Neuronal stem cell (in vitro differentiated cells): Measurements from ENCODE around the gene HYKK.

Experiments used
- DNase-seq: peaks from one replicate; pipeline ENCODE4 v3.0.0-alpha.2; 2013; ENCODE audit warnings: low spot score
- H2AFZ ChIP-seq: one replicate; pipeline ENCODE4 v1.6.1; 2013; ENCODE audit warnings: mild to moderate bottlenecking, low read length, inconsistent platforms
- H2AK5ac ChIP-seq: 2 replicates; pipeline ENCODE4 v1.6.1; 2013; ENCODE audit warnings: low read depth, mild to moderate bottlenecking, inconsistent platforms, low read length, moderate library complexity, mixed read lengths
- H2BK120ac ChIP-seq: 2 replicates; pipeline ENCODE4 v1.6.1; 2013; ENCODE audit warnings: low read depth, mild to moderate bottlenecking, inconsistent platforms, low read length, moderate library complexity, mixed read lengths
- H2BK12ac ChIP-seq: one replicate; pipeline ENCODE4 v1.6.1; 2013; ENCODE audit warnings: low read length, inconsistent platforms
- H2BK15ac ChIP-seq: 2 replicates; pipeline ENCODE4 v1.6.1; 2013; ENCODE audit warnings: mild to moderate bottlenecking, low read length, inconsistent platforms, mixed read lengths
- H2BK5ac ChIP-seq: one replicate; pipeline ENCODE4 v1.6.1; 2013; ENCODE audit warnings: inconsistent platforms, mild to moderate bottlenecking, low read length, moderate library complexity
- H3K14ac ChIP-seq: one replicate; pipeline ENCODE4 v1.6.1; 2013; ENCODE audit warnings: low read length, inconsistent platforms
- H3K18ac ChIP-seq: 2 replicates; pipeline ENCODE4 v1.6.1; 2013; ENCODE audit warnings: low read length, inconsistent platforms
- H3K23ac ChIP-seq: 2 replicates; pipeline ENCODE4 v1.6.1; 2013; ENCODE audit warnings: low read depth, mild to moderate bottlenecking, mixed read lengths, low read length, inconsistent platforms; ENCODE audit not compliant: poor library complexity
- H3K27ac ChIP-seq: replicated peaks from 3 replicates; pipeline ENCODE4 v1.5.1; 2013; ENCODE audit warnings: low read length, inconsistent platforms
- H3K27me3 ChIP-seq, 3 experiments: 2 replicates each; pipeline ENCODE4 v1.6.1; 2013; ENCODE audit warnings: low read length in 3 of 3, mild to moderate bottlenecking in 2 of 3, inconsistent platforms in 1 of 3, low read depth in 1 of 3, mixed read lengths in 1 of 3, moderate library complexity in 1 of 3; ENCODE audit not compliant: control insufficient read depth in 3 of 3, insufficient read depth in 3 of 3
- H3K36me3 ChIP-seq, 2 donors: replicated peaks in 1 of 2; 2 replicates each; pipeline ENCODE4 v1.6.1; 2013; ENCODE audit warnings: low read length in 2 of 2; ENCODE audit not compliant: control insufficient read depth in 2 of 2, insufficient read depth in 2 of 2
- H3K4ac ChIP-seq: 2 replicates; pipeline ENCODE4 v1.6.1; 2013; ENCODE audit warnings: inconsistent platforms, mild to moderate bottlenecking, low read length, moderate library complexity
- H3K4me1 ChIP-seq, 2 donors: 1 replicate in 1 of 2; 2 replicates in 1 of 2; pipeline ENCODE4 v1.6.1; 2013; ENCODE audit warnings: low read length in 2 of 2, low read depth in 1 of 2; ENCODE audit not compliant: control insufficient read depth in 2 of 2, insufficient read depth in 1 of 2
- H3K4me2 ChIP-seq: one replicate; pipeline ENCODE4 v1.6.1; 2013; ENCODE audit warnings: mild to moderate bottlenecking, low read length, inconsistent platforms; ENCODE audit not compliant: insufficient read depth, poor library complexity, severe bottlenecking
- H3K4me3 ChIP-seq, 2 donors: 2 replicates each; pipeline ENCODE4 v1.5.1; 2013; ENCODE audit warnings: low read length in 2 of 2, mild to moderate bottlenecking in 2 of 2, inconsistent platforms in 1 of 2, moderate library complexity in 1 of 2
- H3K79me1 ChIP-seq: one replicate; pipeline ENCODE4 v1.6.1; 2013; ENCODE audit warnings: low read depth, mild to moderate bottlenecking, inconsistent platforms, low read length, moderate library complexity
- H3K9ac ChIP-seq: one replicate; pipeline ENCODE4 v1.6.1; 2013; ENCODE audit warnings: mild to moderate bottlenecking, low read depth, low read length, inconsistent platforms; ENCODE audit not compliant: poor library complexity
- H3K9me3 ChIP-seq, 2 donors: replicated peaks in 1 of 2; 2 replicates each; pipeline versions ENCODE3 to v1.6.1; 2013; ENCODE audit warnings: low read length in 2 of 2, mild to moderate bottlenecking in 2 of 2, inconsistent platforms in 1 of 2, low read depth in 1 of 2, mixed read lengths in 1 of 2, moderate library complexity in 1 of 2; ENCODE audit not compliant: control insufficient read depth in 2 of 2, insufficient read depth in 1 of 2
- H4K8ac ChIP-seq: one replicate; pipeline ENCODE4 v1.6.1; 2013; ENCODE audit warnings: low read depth, mild to moderate bottlenecking, inconsistent platforms, low read length, moderate library complexity
- H4K91ac ChIP-seq: one replicate; pipeline ENCODE4 v1.6.1; 2013; ENCODE audit warnings: low read length, low read depth, mild to moderate bottlenecking, inconsistent platforms; ENCODE audit not compliant: poor library complexity
- WGBS, 2 donors: extraction: QIAGEN DNeasy Blood & Tissue Kit; methylation state at CpG; one replicate each; pipeline ENCODE4 v1.1.7; 2013; ENCODE audit warnings: missing lambda C conversion rate in 2 of 2, mixed read lengths in 1 of 2; ENCODE audit not compliant: insufficient read length in 2 of 2, insufficient replicate concordance in 1 of 2; ENCODE audit errors: extremely low coverage in 2 of 2; 5-methylcytosine and 5-hydroxymethylcytosine counted together

The HYKK gene

GRCh38 chr15:78563092-78563491 is 55.7 kb downstream of the HYKK start:
- H3K4me3 ChIP-seq, result no peak overlapping the region
- H3K4me2 ChIP-seq, result no peak overlapping the region
- H3K23ac ChIP-seq, result no peak overlapping the region
- no peak overlapping the region for H2BK120ac ChIP-seq
- H3K9me3 ChIP-seq, result no peaks in the 10 kb centered on the region
- no peak overlapping the region for H3K18ac ChIP-seq
- H3K4ac ChIP-seq, result no peak overlapping the region
- H2BK12ac ChIP-seq, result no peak overlapping the region
- H3K27ac ChIP-seq, result no peak overlapping the region
- H3K9ac ChIP-seq, result no peak overlapping the region
- peaks cover 1% of the 10 kb centered on the region for H3K79me1 ChIP-seq
- H3K36me3 ChIP-seq, result no peaks in the 10 kb centered on the region
- H2BK5ac ChIP-seq, result no peak overlapping the region
- H3K27me3 ChIP-seq, result peaks cover 0 to 20% (median 0%) of the 10 kb centered on the region in 3 experiments
- peaks cover 4% of the 10 kb centered on the region in 2 donors for H3K4me1 ChIP-seq
- no peak overlapping the region for H4K8ac ChIP-seq
- DNase-seq, result no peak
- no peak overlapping the region for H4K91ac ChIP-seq
- H3K14ac ChIP-seq, result no peak overlapping the region
- H2BK15ac ChIP-seq, result no peak overlapping the region
- no peak overlapping the region for H2AK5ac ChIP-seq
- no peak overlapping the region for H2AFZ ChIP-seq
- WGBS, 2 donors, result no CpG with 5 or more reads among the region's 2 CpGs

GRCh38 chr15:78564743-78565096 is 57.3 kb downstream of the HYKK start:
- Histone ChIP-seq H3K4ac (no peak overlapping the region), H4K8ac (no peak overlapping the region), H2BK12ac (no peak overlapping the region), H3K4me2 (no peak overlapping the region), H3K36me3 (no peaks in the 10 kb centered on the region), H3K9me3 (no peaks in the 10 kb centered on the region), H3K27me3 (peaks cover 0 to 20% (median 0%) of the 10 kb centered on the region in 3 experiments), H3K79me1 (peaks cover 1% of the 10 kb centered on the region), H3K9ac (no peak overlapping the region), H3K27ac (no peak overlapping the region), H3K14ac (no peak overlapping the region), H3K4me3 (peak overlapping the region in 1 of 2 donors; percentile 79), H2BK5ac (no peak overlapping the region), H2BK15ac (no peak overlapping the region), H2AK5ac (no peak overlapping the region), H3K4me1 (peaks cover 4% of the 10 kb centered on the region in 2 donors), H2AFZ (peak overlapping the region; percentile 96), H3K18ac (peak overlapping the region; percentile 62), H2BK120ac (no peak overlapping the region), H3K23ac (no peak overlapping the region), H4K91ac (no peak overlapping the region)
- DNase-seq, result no peak
- no CpG with 5 or more reads among the region's 11 CpGs for WGBS, 2 donors

GRCh38 chr15:78565097-78565950 is 57.9 kb downstream of the HYKK start, which contains the start of gene CHRNA5:
Gene CHRNA5, plus strand, starts transcription at chr15:78565520. Its CDS starts 200 bp downstream, at chr15:78565720.
- WGBS, 2 donors, result no CpG with 5 or more reads among the region's 75 CpGs
- Histone ChIP-seq H2AK5ac (no peak within 1 kb of the TSS), H3K27ac (peak within 1 kb of the TSS; percentile 93), H3K14ac (no peak within 1 kb of the TSS), H2AFZ (peak within 1 kb of the TSS; percentile 96), H3K4me1 (peaks cover 4% of the 10 kb centered on the region in 2 donors), H3K4ac (no peak within 1 kb of the TSS), H2BK120ac (no peak within 1 kb of the TSS), H3K4me3 (peak within 1 kb of the TSS; percentile 79 to 90), H2BK15ac (no peak within 1 kb of the TSS), H2BK12ac (no peak within 1 kb of the TSS), H3K27me3 (peaks cover 0 to 20% (median 0%) of the 10 kb centered on the region in 3 experiments), H3K79me1 (peaks cover 1% of the 10 kb centered on the region), H4K91ac (no peak within 1 kb of the TSS), H3K4me2 (peak within 1 kb of the TSS; percentile 85), H2BK5ac (no peak within 1 kb of the TSS), H3K36me3 (no peaks in the 10 kb centered on the region), H3K18ac (peak within 1 kb of the TSS; percentile 94), H3K23ac (peak within 1 kb of the TSS; percentile 92), H3K9ac (peak within 1 kb of the TSS; percentile 90), H4K8ac (no peak within 1 kb of the TSS), H3K9me3 (no peaks in the 10 kb centered on the region)
- DNase-seq, result peak; percentile 96

DNA sequence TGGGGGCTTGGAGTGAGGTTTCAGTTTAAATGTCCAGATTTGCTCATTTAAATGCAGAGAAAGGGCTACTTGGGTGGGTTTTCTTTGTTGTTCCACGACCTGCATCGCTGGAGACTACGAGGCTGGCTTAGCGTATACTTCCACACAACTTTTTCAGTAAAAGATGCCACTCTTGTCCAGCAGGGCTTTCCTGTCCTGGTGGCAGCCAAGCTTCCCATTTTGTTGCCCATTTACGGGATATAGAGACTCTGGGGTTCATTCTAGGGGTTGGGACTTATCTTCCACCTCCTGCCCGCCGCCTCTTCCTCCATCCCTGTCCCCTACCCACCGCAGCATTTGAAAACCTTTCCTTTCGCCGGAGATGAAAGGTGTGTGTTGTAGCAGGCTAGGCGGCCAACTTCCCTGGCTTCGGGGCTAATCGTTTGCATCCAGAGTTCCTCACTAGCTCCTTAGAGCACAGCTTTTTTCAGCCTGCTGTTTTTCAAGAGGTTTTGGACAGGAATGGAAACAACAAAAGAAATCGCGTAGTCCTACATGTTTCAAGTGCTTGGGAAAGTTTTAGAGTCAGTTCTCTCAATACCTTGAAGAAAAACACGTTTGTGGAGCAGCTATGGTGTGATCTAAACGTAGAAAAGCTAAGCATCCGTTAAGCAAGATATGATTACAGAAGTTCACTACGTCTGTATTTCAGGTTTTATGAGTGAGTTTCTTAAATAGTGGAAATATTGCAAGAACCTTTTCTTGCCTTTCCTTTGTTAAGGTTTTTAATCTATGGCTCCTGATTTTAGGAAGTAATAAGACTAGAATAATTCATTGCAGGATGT is 58.8 kb downstream of the HYKK start:
- H2BK5ac ChIP-seq, result no peak overlapping the region
- peak overlapping the region; percentile 96 for H2AFZ ChIP-seq
- H3K23ac ChIP-seq, result no peak overlapping the region
- H3K9ac ChIP-seq, result peak overlapping the region; percentile 79
- H2BK15ac ChIP-seq, result no peak overlapping the region
- peak overlapping the region; percentile 93 for H3K27ac ChIP-seq
- H3K4me2 ChIP-seq, result peak overlapping the region; percentile 85
- H2AK5ac ChIP-seq, result no peak overlapping the region
- peaks cover 5% of the 10 kb centered on the region for H3K79me1 ChIP-seq
- WGBS, 2 donors, result no CpG with 5 or more reads among the region's 19 CpGs
- H3K14ac ChIP-seq, result no peak overlapping the region
- H3K4me3 ChIP-seq, result peak overlapping the region; percentile 79 to 90
- no peak overlapping the region for H2BK12ac ChIP-seq
- peaks cover 4 to 5% of the 10 kb centered on the region in 2 donors for H3K4me1 ChIP-seq
- H3K36me3 ChIP-seq, result no peaks in the 10 kb centered on the region
- no peak overlapping the region for H4K8ac ChIP-seq
- no peaks in the 10 kb centered on the region for H3K9me3 ChIP-seq
- H4K91ac ChIP-seq, result no peak overlapping the region
- H3K27me3 ChIP-seq, result peaks cover 0 to 20% (median 0%) of the 10 kb centered on the region in 3 experiments
- peak; percentile 47 for DNase-seq
- H3K4ac ChIP-seq, result no peak overlapping the region
- H3K18ac ChIP-seq, result peak overlapping the region; percentile 94
- H2BK120ac ChIP-seq, result no peak overlapping the region
